ENCODE results near the gene TMEM45B. TPM values are rescaled to one million over a fixed set of nuclear protein-coding genes. Genes with fewer than 3 reads are reported as not detected.
"Not testable (repeated sequence)": the region's sequence is repeated elsewhere in the genome, so short reads cannot be mapped to it uniquely, and the experiment has no call there.

Gene TMEM45B
- polyA plus RNA-seq, 2 of the 4 experiments (the other 2 are of a cell fraction): 0.44 TPM; not detected in 1

DNA sequence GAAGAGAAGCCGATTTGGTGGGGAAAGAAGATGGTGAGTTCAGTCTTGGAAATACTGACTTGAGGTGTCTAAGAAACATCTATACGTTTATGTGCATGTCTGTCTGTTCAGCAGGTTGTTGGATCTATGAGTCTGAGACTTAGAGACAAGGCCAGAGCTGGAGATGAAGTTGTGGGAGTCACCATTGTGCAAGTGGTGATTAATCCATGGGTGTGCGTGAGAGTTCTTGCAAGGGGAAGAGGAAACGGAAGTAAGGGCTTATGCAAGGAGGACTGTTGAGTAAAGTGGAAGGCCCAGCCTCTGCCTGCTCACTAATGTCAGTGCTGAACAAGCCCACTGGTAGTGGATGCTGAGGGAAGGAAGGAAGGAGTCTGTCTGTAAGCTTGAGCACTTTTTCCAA, 9.7 kb downstream of the TMEM45B start:
- Histone ChIP-seq H3K4me2 (no peak overlapping the region), H3K9me3 (no peaks in the 10 kb centered on the region), H3K4me1 (peaks cover 12% of the 10 kb centered on the region; the same call in 1 of the 3 replicates), H3K4me3 (no peak overlapping the region), H3K27ac (no peak overlapping the region)
- FAIRE-seq (no peak), ATAC-seq (no peak), DNase-seq (ENCODE audit: low read depth in 1 of 2, low spot score in 1 of 2) (no peak)
- CTCF ChIA-PET: no interaction called here
- TF ChIP-seq, protein P1, sequence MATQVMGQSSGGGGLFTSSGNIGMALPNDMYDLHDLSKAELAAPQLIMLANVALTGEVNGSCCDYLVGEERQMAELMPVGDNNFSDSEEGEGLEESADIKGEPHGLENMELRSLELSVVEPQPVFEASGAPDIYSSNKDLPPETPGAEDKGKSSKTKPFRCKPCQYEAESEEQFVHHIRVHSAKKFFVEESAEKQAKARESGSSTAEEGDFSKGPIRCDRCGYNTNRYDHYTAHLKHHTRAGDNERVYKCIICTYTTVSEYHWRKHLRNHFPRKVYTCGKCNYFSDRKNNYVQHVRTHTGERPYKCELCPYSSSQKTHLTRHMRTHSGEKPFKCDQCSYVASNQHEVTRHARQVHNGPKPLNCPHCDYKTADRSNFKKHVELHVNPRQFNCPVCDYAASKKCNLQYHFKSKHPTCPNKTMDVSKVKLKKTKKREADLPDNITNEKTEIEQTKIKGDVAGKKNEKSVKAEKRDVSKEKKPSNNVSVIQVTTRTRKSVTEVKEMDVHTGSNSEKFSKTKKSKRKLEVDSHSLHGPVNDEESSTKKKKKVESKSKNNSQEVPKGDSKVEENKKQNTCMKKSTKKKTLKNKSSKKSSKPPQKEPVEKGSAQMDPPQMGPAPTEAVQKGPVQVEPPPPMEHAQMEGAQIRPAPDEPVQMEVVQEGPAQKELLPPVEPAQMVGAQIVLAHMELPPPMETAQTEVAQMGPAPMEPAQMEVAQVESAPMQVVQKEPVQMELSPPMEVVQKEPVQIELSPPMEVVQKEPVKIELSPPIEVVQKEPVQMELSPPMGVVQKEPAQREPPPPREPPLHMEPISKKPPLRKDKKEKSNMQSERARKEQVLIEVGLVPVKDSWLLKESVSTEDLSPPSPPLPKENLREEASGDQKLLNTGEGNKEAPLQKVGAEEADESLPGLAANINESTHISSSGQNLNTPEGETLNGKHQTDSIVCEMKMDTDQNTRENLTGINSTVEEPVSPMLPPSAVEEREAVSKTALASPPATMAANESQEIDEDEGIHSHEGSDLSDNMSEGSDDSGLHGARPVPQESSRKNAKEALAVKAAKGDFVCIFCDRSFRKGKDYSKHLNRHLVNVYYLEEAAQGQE (IDR thresholded peaks at IDR 0.05): no peak
- TF ChIP-seq KDM5A (IDR thresholded peaks at IDR 0.05): no peak
- TF ChIP-seq RCOR1 (IDR thresholded peaks at IDR 0.05; ENCODE audit: low read depth, low read length): no peak
- TF ChIP-seq EHF (CRISPR knock-in tag; IDR thresholded peaks at IDR 0.05): no peak
- TF ChIP-seq ZC3H11A (IDR thresholded peaks at IDR 0.05): no peak
- no peak for TF ChIP-seq FOSL2 (IDR thresholded peaks at IDR 0.05)
- no peak for TF ChIP-seq FOSL2 (CRISPR knock-in tag; IDR thresholded peaks at IDR 0.05)
- TF ChIP-seq TP53 (CRISPR knock-in tag; IDR thresholded peaks at IDR 0.05): no peak
- no peak for TF ChIP-seq ZNF302 (CRISPR knock-in tag; IDR thresholded peaks at IDR 0.05)
- TF ChIP-seq JUN (IDR thresholded peaks at IDR 0.05): no peak
- TF ChIP-seq SREBF2 (IDR thresholded peaks at IDR 0.05): no peak
- TF ChIP-seq ESRRA (IDR thresholded peaks at IDR 0.05; ENCODE audit: borderline replicate concordance, low read length): no peak
- no peak for TF ChIP-seq FOSB (CRISPR knock-in tag; IDR thresholded peaks at IDR 0.05)
- no peak for TF ChIP-seq HOXA7 (CRISPR knock-in tag; IDR thresholded peaks at IDR 0.05)
- TF ChIP-seq RFX5 (IDR thresholded peaks at IDR 0.05): no peak
- TF ChIP-seq JUNB (IDR thresholded peaks at IDR 0.05): no peak
- no peak for TF ChIP-seq CHD2 (IDR thresholded peaks at IDR 0.05; ENCODE audit: low read length, partially characterized antibody)
- no peak for TF ChIP-seq HEYL (CRISPR knock-in tag; IDR thresholded peaks at IDR 0.05)
- TF ChIP-seq KDM1A (IDR thresholded peaks at IDR 0.05; ENCODE audit: low read depth): no peak
- no peak for TF ChIP-seq EHMT2 (IDR thresholded peaks at IDR 0.05; ENCODE audit: low read depth)
- 68% methylated on average over 4 of the region's 4 CpGs for WGBS (ENCODE audit: missing lambda C conversion rate)
- POLR2A ChIA-PET: no interaction called here

DNA sequence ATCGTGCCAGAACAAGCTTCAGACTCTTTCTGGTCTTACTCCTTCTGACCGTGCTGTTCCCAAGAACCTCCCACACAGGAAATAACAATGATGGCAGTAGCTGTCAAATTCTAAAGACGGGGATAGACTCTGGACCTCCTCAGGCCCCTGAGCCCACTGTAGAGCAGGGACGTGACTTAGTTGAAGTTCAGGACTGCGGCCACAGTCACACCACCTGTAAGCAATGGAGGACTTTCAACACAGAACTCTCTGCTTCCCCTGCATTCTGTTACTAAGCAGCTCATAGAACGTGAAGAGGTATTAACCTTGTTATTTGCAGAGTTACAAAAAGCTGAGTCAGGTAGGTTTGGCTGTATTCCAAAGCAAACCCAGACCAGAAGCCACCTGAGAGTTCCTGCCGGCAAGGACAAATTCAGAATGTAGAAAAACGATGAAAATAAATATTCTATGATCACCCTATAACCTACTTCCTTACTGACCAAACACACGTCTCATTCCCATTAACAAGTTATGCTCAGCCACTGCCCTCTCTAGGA, 12.7 kb downstream of the TMEM45B start:
- no peak overlapping the region for H3K27ac ChIP-seq
- H3K4me2 ChIP-seq: peak overlapping the region; percentile 49
- WGBS (ENCODE audit: missing lambda C conversion rate): 13% methylated on average over 9 of the region's 9 CpGs
- H3K4me3 ChIP-seq: no peak overlapping the region
- CTCF ChIA-PET: interaction anchor here (0.5 to 0.9 kb wide), 3 partner anchors 9 to 415 kb away, joined by 3 read pairs; no protein-coding TSS in a partner anchor
- ATAC-seq (peak; percentile 40 to 54; a peak in 2 of 6 replicates), DNase-seq (ENCODE audit: low read depth in 1 of 2, low spot score in 1 of 2) (no peak), FAIRE-seq (no peak)
- peaks cover 12% of the 10 kb centered on the region; the same call in 1 of the 3 replicates for H3K4me1 ChIP-seq
- POLR2A ChIA-PET: no interaction called here
- TF ChIP-seq RNF2 (IDR thresholded peaks at IDR 0.05; ENCODE audit: borderline replicate concordance, low read depth) (no peak), RCOR1 (IDR thresholded peaks at IDR 0.05; ENCODE audit: low read depth, low read length) (no peak), ZC3H11A (IDR thresholded peaks at IDR 0.05) (no peak), BHLHE40 (IDR thresholded peaks at IDR 0.05; ENCODE audit: low read depth, low read length) (no peak), TP53 (CRISPR knock-in tag; IDR thresholded peaks at IDR 0.05) (no peak), MAFK (IDR thresholded peaks at IDR 0.05; ENCODE audit: partially characterized antibody) (no peak), TFCP2L1 (CRISPR knock-in tag; IDR thresholded peaks at IDR 0.05) (no peak)
- TF ChIP-seq, protein P2, sequence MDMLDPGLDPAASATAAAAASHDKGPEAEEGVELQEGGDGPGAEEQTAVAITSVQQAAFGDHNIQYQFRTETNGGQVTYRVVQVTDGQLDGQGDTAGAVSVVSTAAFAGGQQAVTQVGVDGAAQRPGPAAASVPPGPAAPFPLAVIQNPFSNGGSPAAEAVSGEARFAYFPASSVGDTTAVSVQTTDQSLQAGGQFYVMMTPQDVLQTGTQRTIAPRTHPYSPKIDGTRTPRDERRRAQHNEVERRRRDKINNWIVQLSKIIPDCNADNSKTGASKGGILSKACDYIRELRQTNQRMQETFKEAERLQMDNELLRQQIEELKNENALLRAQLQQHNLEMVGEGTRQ (IDR thresholded peaks at IDR 0.05): no peak
- TF ChIP-seq, protein P3, sequence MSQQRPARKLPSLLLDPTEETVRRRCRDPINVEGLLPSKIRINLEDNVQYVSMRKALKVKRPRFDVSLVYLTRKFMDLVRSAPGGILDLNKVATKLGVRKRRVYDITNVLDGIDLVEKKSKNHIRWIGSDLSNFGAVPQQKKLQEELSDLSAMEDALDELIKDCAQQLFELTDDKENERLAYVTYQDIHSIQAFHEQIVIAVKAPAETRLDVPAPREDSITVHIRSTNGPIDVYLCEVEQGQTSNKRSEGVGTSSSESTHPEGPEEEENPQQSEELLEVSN (IDR thresholded peaks at IDR 0.05; ENCODE audit: borderline replicate concordance, low read depth): no peak
- H3K9me3 ChIP-seq: no peaks in the 10 kb centered on the region

DNA sequence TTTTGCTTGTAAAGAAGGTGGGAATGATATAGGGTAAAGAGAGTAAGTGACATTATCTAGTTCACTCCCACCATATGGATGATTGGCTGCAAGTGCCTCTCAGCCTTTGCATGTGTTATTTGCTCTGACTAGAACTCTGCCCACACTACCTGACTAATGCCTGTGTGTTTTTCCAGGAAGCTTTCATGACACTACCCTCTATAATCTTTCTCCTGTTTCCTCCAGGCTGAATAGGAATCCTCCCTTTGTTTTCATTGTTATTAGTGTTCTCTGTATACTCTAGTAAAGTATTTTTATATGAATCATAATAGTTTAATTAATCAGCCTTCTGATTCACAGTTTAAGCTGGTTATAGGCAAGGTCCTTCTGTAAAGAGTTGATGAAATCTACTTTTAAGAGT, 13.8 kb downstream of the TMEM45B start:
- H3K27ac ChIP-seq, FAIRE-seq: not testable (repeated sequence)
- peak; percentile 53 to 71; a peak in 3 of 6 replicates for ATAC-seq

DNA sequence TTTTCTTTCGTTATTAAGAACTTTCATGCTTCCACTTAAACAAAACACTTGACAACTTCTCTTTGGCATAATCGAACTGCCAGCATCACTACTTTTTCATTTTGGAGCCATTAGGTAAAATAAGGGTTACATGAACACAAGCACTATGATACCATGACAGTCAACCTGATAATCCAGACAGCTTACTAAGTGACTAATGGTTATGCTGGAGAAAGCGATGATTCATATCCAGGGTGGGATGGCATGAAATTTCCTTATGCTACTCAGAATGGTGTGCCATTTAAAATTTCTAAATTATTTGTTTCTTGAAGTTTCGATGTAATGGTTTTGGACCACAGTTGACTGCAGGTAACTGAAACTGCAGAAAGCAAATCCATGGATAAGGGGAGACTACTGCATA, 15.6 kb downstream of the TMEM45B start:
- H3K27ac ChIP-seq; DNase-seq (ENCODE audit: low read depth in 1 of 2, low spot score in 1 of 2); H3K4me3 ChIP-seq; POLR2A ChIA-PET; H3K4me2 ChIP-seq; CTCF ChIA-PET; FAIRE-seq; ATAC-seq; H3K9me3 ChIP-seq: not testable (repeated sequence)
- 60% methylated on average over 4 of the region's 4 CpGs for WGBS (ENCODE audit: missing lambda C conversion rate)
- H3K4me1 ChIP-seq: peaks cover 12% of the 10 kb centered on the region; the same call in 1 of the 3 replicates

More for the DNA sequence above, 13.8 kb downstream of the TMEM45B start:
- DNase-seq (ENCODE audit: low read depth in 1 of 2, low spot score in 1 of 2); CTCF ChIA-PET; H3K4me2 ChIP-seq; POLR2A ChIA-PET; H3K4me3 ChIP-seq; H3K9me3 ChIP-seq: not testable (repeated sequence)
- peaks cover 12% of the 10 kb centered on the region; the same call in 1 of the 3 replicates for H3K4me1 ChIP-seq

DNA sequence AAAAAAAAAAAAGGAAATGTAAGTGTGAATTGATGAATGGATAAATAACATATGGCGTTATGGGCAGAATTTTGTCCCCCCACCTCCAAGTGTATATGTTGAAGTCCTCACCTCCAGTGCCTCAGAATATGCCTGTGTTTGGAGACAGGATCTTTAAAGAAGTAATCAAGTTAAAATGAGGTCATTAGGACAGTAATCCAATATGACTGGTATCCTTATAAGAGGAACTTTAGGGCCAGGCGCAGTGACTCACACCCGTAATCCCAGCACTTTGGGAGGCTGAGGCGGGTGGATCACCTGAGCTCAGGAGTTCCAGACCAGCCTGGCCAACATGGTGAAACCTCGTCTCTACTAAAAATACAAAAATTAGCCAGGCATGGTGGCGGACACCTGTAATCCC, 17.6 kb downstream of the TMEM45B start:
- DNase-seq (ENCODE audit: low read depth in 1 of 2, low spot score in 1 of 2); FAIRE-seq; H3K4me3 ChIP-seq; H3K4me1 ChIP-seq; ATAC-seq; H3K9me3 ChIP-seq; H3K27ac ChIP-seq; CTCF ChIA-PET; POLR2A ChIA-PET; H3K4me2 ChIP-seq: not testable (repeated sequence)
- 88% methylated on average over 5 of the region's 6 CpGs for WGBS (ENCODE audit: missing lambda C conversion rate)
